Globus pallidus (tissue), 1 donor: ENCODE data around the gene AGTR1.
"Not testable (repeated sequence)": the region's sequence is repeated elsewhere in the genome, so short reads cannot be mapped to it uniquely, and the experiment has no call there.

ENCODE experiments used
- DNase-seq: peaks from one replicate; pipeline ENCODE4 v3.0.0-alpha.2; 2015; ENCODE audit warnings: low spot score

AGTR1 gene

GRCh38 chr3:148758303-148758884 is 60.7 kb downstream of the AGTR1 start:
- DNase-seq, result no peak

- DNase-seq, result no peak
Measured at GRCh38 chr3:148759430-148759829, 61.7 kb downstream of the AGTR1 start.

- DNase-seq, result no peak
Measured at GRCh38 chr3:148763156-148763680, 65.5 kb downstream of the AGTR1 start.

- no peak for DNase-seq
Measured at GRCh38 chr3:148763986-148764935, 66.6 kb downstream of the AGTR1 start.

- no peak for DNase-seq
Measured at GRCh38 chr3:148772361-148772760, 74.7 kb downstream of the AGTR1 start.

- DNase-seq, result no peak
Measured at GRCh38 chr3:148772835-148773234, 75.1 kb downstream of the AGTR1 start.

- DNase-seq, result no peak
Measured at GRCh38 chr3:148773805-148774204, 76.1 kb downstream of the AGTR1 start.

GRCh38 chr3:148778926-148779325 is 81.2 kb downstream of the AGTR1 start:
- DNase-seq, result no peak

- not testable (repeated sequence) for DNase-seq
Measured at GRCh38 chr3:148785026-148785425, 87.3 kb downstream of the AGTR1 start.

- not testable (repeated sequence) for DNase-seq
Measured at GRCh38 chr3:148786159-148786558, 88.5 kb downstream of the AGTR1 start.

- DNase-seq, result peak; percentile 42
Measured at GRCh38 chr3:148789146-148789545, 91.4 kb downstream of the AGTR1 start.

GRCh38 chr3:148789906-148790305 is 92.2 kb downstream of the AGTR1 start:
- DNase-seq, result no peak

- DNase-seq, result peak; percentile 26
Measured at GRCh38 chr3:148790370-148790769, 92.7 kb downstream of the AGTR1 start.

- DNase-seq, result peak; percentile 95
Measured at GRCh38 chr3:148790851-148791735, 93.4 kb downstream of the AGTR1 start.

- no peak for DNase-seq
Measured at GRCh38 chr3:148791920-148792319, 94.2 kb downstream of the AGTR1 start.

GRCh38 chr3:148792516-148792915 is 94.8 kb downstream of the AGTR1 start:
- peak; percentile 47 for DNase-seq
